Right lobe of liver (tissue), 6 donors: ENCODE results near the gene NFATC3. TPM values are rescaled to one million over a fixed set of nuclear protein-coding genes. Genes with fewer than 3 reads are reported as not detected.
"Not testable (repeated sequence)": the region's sequence is repeated elsewhere in the genome, so short reads cannot be mapped to it uniquely, and the experiment has no call there.

Experiments used
- ATAC-seq, 4 donors: fragments of 200-7000 bp; cut with Tn5 transposase; one replicate each; pipeline ENCODE4 v1.9.1; 2020; ENCODE audit warnings: mild to moderate bottlenecking in 4 of 4, moderate library complexity in 4 of 4
- DNase-seq, 3 donors: peaks; one replicate each; pipeline ENCODE4 v3.0.0-alpha.2; 2020
- H3K27ac ChIP-seq, 3 donors: fragments of 200-600 bp; one replicate each; pipeline ENCODE4 v1.8.0; 2022
- H3K27me3 ChIP-seq, 2 donors: fragments of 200-600 bp; one replicate each; pipeline ENCODE4 v1.8.0; 2022
- H3K36me3 ChIP-seq, 4 donors: fragments of 200-600 bp; sonication (generic) in 1 of 4; one replicate each; pipeline versions ENCODE4 v1.5.1 to v1.8.0; 2017 to 2022; ENCODE audit warnings: control low read depth in 1 of 4
- H3K4me1 ChIP-seq, 4 donors: fragments of 200-600 bp; sonication (generic) in 1 of 4; one replicate each; pipeline versions ENCODE4 v1.5.1 to v1.8.0; 2017 to 2022; ENCODE audit warnings: control low read depth in 1 of 4
- H3K4me3 ChIP-seq, 3 donors: fragments of 200-600 bp; one replicate each; pipeline ENCODE4 v1.8.0; 2022
- H3K9me3 ChIP-seq, 4 donors: fragments of 200-600 bp; sonication (generic) in 1 of 4; one replicate each; pipeline versions ENCODE4 v1.5.1 to v1.8.0; 2017 to 2022; ENCODE audit warnings: control low read depth in 1 of 4
- POLR2A ChIP-seq: fragments of 450-650 bp; IDR thresholded peaks from one replicate; pipeline ENCODE4 v1.6.1; 2017; ENCODE audit warnings: antibody characterized with exemption, mild to moderate bottlenecking
- WGBS: methylation state at CpG from one replicate; pipeline ENCODE4 v1.1.6; 2018; ENCODE audit warnings: low coverage, low lambda C conversion rate; ENCODE audit not compliant: insufficient coverage; ENCODE audit errors: missing lambda C conversion rate; 5-methylcytosine and 5-hydroxymethylcytosine counted together
- intact Hi-C, 2 donors: fragments of 100-400 bp; cut with DNase I; formaldehyde crosslinking; loops; one replicate each; pipeline versions ENCODE4 v1.11.2 to v1.14.1; 2022
- total RNA-seq, 6 experiments: library from RNA; depleted of rRNA in 2 of 6; stranded (reverse); fragments of >200 nt in 2 of 6; fragmentation: NEBNext Ultra II Directional in 3 of 6; extraction: Animal tissue kit (Norgen Biotek cat#: 25700) in 3 of 6; gene quantifications; one replicate each; pipeline versions ENCODE4 v1.1.0 to v1.2.4, GENCODE V29; 2016 to 2023
- TF ChIP-seq, protein P1 (sequence below), 4 donors: fragments of 200-600 bp in 3 of 4; fragments of 450-650 bp in 1 of 4; IDR thresholded peaks; one replicate each; pipeline versions ENCODE4 v1.5.1 to v1.8.0; 2016 to 2022; ENCODE audit warnings: antibody characterized with exemption in 4 of 4, mild to moderate bottlenecking in 2 of 4
- donor health status: DM: no; HTN: yes; CAD: no.
- donor health status: DM: no; HTN: no; CAD: no.
- donor health status: DM: no; HTN: no; CAD: no.
- donor health status: DM: no; HTN: yes; CAD: no.
- donor health status: DM: no; HTN: yes; CAD: no.

Gene NFATC3
- total RNA-seq, 6 experiments from 2014 or later, result 19.9 to 30.1 (median 25.1) TPM

DNA sequence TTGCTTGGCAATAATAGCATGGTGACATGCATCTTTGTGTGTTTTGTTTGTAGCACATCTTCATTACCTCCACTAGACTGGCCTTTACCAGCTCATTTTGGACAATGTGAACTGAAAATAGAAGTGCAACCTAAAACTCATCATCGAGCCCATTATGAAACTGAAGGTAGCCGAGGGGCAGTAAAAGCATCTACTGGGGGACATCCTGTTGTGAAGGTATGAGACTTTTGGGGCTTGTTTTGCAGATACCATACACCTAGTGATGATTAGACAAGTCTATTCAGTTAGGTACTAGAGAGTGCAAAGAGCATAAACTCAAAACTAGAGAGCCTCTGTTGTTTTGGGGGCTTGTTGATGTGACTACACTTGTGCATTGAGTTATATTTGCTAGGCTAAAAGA is 41.2 kb downstream of the NFATC3 start:
- no peak overlapping the region for H3K4me3 ChIP-seq
- ATAC-seq (no peak), DNase-seq (no peak)
- TF ChIP-seq, protein P1, sequence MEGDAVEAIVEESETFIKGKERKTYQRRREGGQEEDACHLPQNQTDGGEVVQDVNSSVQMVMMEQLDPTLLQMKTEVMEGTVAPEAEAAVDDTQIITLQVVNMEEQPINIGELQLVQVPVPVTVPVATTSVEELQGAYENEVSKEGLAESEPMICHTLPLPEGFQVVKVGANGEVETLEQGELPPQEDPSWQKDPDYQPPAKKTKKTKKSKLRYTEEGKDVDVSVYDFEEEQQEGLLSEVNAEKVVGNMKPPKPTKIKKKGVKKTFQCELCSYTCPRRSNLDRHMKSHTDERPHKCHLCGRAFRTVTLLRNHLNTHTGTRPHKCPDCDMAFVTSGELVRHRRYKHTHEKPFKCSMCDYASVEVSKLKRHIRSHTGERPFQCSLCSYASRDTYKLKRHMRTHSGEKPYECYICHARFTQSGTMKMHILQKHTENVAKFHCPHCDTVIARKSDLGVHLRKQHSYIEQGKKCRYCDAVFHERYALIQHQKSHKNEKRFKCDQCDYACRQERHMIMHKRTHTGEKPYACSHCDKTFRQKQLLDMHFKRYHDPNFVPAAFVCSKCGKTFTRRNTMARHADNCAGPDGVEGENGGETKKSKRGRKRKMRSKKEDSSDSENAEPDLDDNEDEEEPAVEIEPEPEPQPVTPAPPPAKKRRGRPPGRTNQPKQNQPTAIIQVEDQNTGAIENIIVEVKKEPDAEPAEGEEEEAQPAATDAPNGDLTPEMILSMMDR (IDR thresholded peaks at IDR 0.05), result no peak
- TF ChIP-seq POLR2A, result no peak
- H3K9me3 ChIP-seq, result no peaks in the 10 kb centered on the region
- H3K27ac ChIP-seq, result no peak overlapping the region
- H3K27me3 ChIP-seq, result no peaks in the 10 kb centered on the region
- H3K36me3 ChIP-seq, result peaks cover 0 to 11% (median 0%) of the 10 kb centered on the region in 4 donors
- intact Hi-C loops, result no loop called here
- H3K4me1 ChIP-seq, result peaks cover 0 to 7% (median 0%) of the 10 kb centered on the region in 4 donors
- 88% methylated on average over 2 of the region's 2 CpGs for WGBS

DNA sequence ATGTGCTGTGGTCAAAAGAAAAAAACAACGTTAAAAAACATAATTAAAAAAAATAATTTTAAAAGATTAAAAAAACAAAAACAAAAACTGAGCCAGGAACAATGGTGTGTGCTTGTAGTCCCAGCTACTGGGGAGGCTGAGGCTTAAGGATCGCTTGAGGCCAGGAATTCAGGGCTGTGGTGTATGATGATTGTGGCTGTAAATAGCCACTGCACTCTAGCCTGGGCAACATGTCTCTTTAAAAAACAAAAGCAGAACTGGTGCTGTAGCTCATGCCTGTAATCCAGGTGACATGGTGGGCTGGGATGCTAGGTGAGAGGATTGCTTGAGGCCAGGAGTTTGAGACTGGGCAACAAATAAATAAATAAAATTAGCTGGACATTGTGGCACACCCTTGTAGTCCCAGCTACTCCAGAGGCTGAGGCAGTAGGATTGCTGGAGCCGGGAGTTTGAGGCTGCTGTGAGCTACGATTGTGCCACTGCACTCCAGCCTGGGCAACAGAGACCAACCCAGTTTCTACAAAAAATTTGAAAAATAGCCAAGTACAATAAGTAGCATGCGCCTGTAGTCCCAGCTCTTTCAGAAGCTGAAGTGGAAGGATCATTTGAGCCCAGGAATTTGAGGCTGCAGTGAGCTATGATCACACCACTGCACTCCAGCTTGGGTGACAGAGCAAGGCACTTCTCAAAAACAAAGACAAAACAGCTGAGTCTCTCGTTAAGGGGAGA is 43.6 kb downstream of the NFATC3 start:
- Histone ChIP-seq H3K36me3 (peaks cover 0 to 11% (median 0%) of the 10 kb centered on the region in 4 donors), H3K27me3 (no peaks in the 10 kb centered on the region), H3K4me1 (peaks cover 0 to 15% (median 0%) of the 10 kb centered on the region in 4 donors), H3K9me3 (no peaks in the 10 kb centered on the region), H3K4me3 (no peak overlapping the region), H3K27ac (no peak overlapping the region)
- DNase-seq (no peak), ATAC-seq (peak; percentile 74 to 82 (median 78))
- intact Hi-C loops, result no loop called here
- WGBS, result 38% methylated on average over 6 of the region's 6 CpGs
- TF ChIP-seq, protein P1 (IDR thresholded peaks at IDR 0.05), result no peak
- no peak for TF ChIP-seq POLR2A

DNA sequence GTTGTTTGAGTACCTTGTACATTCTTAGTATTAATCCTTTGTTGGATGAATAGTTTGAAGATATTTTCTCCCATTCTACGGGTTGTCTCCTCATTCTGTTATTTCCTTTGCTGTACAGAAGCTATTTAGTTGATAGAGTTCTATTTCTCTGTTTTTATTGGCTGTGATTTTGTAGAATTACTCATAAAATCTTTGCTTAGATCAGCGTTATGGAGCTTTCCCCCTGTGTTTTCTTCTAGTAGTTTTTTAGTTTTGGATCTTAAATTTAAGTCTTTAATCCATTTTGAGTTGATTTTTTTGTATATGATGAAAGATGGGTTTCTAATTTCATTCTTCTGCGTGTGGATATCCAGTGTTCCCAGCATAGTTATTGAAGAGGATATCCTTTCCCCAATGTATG is 45.4 kb downstream of the NFATC3 start:
- H3K4me3 ChIP-seq, result no peak overlapping the region
- peaks cover 0 to 11% (median 0%) of the 10 kb centered on the region in 4 donors for H3K36me3 ChIP-seq
- 92% methylated on average over 3 of the region's 3 CpGs for WGBS
- H3K4me1 ChIP-seq, result peaks cover 0 to 15% (median 0%) of the 10 kb centered on the region in 4 donors
- DNase-seq (no peak), ATAC-seq (no peak)
- no peak overlapping the region for H3K27ac ChIP-seq
- no peaks in the 10 kb centered on the region for H3K9me3 ChIP-seq
- no peaks in the 10 kb centered on the region for H3K27me3 ChIP-seq
- intact Hi-C loops, result no loop called here
- no peak for TF ChIP-seq POLR2A
- TF ChIP-seq, protein P1 (IDR thresholded peaks at IDR 0.05), result no peak

DNA sequence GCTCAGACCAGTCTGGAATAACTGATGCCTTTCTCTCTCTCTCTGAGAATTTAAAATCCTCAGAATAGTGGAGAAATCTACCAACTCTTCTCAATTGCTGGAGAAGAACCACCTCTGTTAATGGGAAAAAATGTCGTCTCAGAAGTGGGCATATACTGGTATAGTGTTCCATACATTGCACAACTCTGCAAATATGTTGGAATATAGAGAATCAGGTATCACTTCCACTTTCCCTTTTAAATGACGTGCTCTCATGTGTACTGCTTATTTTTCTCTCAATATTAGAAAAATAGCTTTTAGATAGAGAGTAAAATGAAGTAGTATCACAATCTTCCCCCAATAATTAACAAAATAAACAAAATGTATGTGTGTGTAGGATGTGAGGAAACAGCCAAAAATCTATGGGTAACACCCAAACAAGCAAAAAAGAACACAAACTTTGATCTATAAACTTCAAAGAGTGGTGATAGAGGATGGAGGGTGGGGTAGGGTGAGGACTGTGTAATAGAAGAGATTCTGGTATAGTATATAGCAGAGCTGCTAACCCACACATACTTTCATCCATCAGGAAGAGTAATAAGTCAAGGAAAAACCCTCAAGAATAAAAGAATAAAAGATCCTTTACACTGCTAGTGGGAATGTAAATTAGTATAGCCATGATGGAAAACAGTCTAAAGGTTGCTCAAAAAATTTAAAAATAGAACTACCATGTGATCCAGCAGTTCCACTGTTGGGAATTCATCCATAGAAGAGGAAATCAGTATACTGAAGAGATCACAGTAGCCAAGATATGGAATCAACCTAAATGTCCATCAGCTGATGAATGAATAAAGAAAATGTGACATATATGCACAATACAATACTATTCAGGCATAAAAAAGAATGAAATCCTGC is 46.9 kb downstream of the NFATC3 start:
- Histone ChIP-seq H3K4me3 (no peak overlapping the region), H3K36me3 (peaks cover 0 to 2% (median 0%) of the 10 kb centered on the region in 4 donors), H3K4me1 (peaks cover 0 to 15% (median 0%) of the 10 kb centered on the region in 4 donors), H3K27me3 (no peaks in the 10 kb centered on the region), H3K9me3 (no peaks in the 10 kb centered on the region), H3K27ac (no peak overlapping the region)
- 37% methylated on average over 2 of the region's 2 CpGs for WGBS
- DNase-seq (no peak), ATAC-seq (peak in 1 of 4 donors; percentile 57)
- intact Hi-C loops, result no loop called here
- TF ChIP-seq, protein P1 (IDR thresholded peaks at IDR 0.05), result no peak
- TF ChIP-seq POLR2A, result no peak

DNA sequence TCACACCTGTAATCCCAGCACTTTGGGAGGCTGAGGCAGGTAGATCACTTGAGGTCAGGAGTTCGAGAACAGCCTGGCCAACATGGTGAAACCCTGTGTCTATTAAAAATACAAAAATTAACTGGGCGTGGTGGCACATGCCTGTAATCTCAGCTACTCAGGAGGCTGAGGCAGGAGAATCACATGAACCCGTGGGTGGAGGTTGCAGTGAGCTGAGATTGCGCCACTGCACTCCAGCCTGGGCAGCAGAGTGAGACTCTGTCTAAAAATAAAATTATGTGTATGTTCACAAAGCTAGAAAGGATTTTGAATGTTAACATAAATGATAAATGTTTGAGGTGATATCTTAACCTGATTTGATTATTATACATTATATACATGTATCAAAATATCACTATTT is 47.8 kb downstream of the NFATC3 start:
- WGBS, result 84% methylated on average over 4 of the region's 4 CpGs
- H3K27ac ChIP-seq, H3K9me3 ChIP-seq, ATAC-seq, H3K36me3 ChIP-seq, H3K4me3 ChIP-seq, DNase-seq, intact Hi-C loops, H3K27me3 ChIP-seq: not testable (repeated sequence)
- peaks cover 0 to 15% (median 0%) of the 10 kb centered on the region in 4 donors for H3K4me1 ChIP-seq
